Stimulated activated CD4-positive, alpha-beta T cell treated with anti-CD3 and anti-CD28 coated beads, Interleukin-2, amount 100 ng/mL, for 48 hours (primary cell): ENCODE results near the gene PRKAA1.

Source experiments
- DNase-seq, 2 donors: peaks; one replicate each; pipeline ENCODE4 v3.0.0-alpha.2; 2020

Gene PRKAA1

DNA sequence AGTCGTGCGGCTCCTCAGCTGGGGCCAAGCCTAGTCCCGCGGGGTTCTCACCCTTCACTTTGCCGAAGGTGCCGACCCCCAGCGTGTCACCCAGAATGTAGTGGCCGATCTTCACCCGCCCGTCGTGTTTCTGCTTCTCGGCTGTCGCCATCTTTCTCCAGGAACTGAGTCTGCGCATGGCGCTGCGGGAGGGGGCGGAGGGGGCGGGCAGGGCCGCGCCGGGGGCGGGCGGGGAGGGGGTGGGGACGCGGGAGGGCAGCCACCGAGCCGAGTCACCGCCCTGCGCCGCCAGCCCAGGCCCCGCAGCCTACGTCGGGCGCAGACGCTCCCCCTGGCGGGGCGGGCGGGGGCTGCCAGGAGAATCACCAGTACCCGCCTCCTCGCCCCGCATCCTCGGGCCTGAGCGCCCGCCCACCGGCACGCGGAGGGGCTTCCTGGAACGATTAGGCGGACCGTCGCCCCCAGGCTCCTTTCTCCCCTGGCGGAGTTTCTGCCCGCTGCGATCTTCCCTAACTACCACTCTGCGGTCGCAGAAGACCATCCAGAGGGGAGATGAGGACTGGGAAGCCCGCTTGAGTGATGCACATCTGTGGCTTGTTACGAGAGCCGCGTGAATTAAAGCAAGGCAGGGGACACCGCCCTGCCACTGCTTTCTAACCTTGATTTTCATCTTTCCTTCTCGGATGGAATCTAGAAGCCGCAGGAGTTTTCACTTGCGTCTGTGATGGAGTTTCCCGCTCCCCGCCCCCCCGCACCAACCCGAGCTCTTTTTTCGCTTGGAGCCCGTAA is at the start of gene PRKAA1:
PRKAA1 (minus strand) TSS at position 363 of the 789 bp plus-strand sequence; CDS start at position 178, 185 bp downstream.
- peak; percentile 79 to 81 for DNase-seq

DNA sequence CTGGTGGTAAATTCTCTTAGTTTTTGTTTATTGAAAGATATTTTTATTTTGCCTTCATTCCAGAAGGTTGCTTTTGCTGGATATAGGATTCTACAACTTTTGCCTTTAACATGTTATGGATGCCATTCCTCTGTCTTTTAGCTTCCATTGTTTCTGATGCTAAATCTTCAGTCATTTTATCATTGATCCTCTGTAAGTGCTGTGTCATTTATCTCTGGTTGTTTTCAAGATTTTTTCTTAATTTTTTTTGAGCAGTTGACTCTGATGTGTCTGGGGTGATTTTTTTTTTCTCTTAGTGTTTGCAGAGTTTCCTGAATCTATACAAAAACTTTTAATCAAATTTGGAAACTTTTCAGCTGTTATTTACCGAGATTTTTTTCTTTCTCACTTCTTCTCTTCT is 49.4 kb upstream of the PRKAA1 start:
- DNase-seq, result no peak

DNA sequence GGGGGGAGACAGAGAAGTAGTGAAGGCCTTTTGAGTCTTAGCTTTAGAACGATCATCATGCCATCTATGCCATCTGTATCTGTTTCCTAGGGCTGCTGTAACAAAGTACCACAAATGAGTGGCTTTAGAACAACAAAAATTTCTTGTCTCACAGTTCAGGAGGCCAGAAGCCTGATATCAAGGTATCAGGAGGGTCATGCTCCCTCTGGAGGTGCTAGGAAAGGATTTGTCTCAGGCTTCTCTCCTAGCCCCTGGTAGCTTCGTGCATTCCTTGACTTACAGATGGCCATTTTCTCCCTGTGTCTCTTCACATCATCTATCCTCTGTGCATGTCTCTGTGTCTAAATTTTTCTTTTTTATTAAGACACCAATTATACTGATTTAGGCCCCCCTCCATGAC is 48.2 kb upstream of the PRKAA1 start:
- DNase-seq, result no peak

DNA sequence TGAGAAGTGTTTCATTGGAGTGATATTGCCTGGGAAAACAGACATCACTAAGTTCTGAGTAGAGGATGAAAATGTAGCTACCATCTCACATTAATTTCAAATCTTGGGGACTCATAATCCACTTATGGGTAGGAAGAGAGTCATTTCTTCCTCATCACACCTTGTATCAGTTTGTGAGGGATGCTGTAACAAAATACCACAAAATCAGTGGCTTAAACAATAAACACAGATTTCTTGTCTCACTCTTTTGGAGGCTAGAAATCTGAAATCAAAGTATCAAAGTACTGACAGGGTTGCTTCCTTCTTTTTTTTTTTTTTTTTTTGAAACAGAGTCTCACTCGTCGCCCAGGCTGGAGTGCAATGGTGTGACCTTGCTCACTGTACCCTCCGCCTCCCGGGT is 46.4 kb upstream of the PRKAA1 start:
- DNase-seq, result no peak

DNA sequence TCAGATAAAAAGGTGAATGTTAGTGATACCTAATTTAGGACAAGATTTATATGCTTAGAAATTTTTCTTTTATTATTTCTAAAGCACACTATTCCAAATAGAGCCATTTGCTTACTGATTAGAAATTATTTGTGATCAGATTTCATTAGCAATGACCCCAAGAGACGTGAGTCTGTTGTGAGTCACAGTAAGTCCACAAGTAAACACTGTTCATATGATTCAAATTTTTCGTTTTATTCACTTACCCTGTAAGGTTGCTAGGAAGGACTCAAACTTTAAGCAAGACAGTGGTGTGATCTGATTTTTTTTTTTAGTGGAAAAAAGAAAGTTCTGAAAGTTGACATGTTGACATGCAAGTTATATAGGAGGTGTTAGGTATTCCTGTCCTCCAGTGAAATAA is 44.2 kb upstream of the PRKAA1 start:
- no peak for DNase-seq

DNA sequence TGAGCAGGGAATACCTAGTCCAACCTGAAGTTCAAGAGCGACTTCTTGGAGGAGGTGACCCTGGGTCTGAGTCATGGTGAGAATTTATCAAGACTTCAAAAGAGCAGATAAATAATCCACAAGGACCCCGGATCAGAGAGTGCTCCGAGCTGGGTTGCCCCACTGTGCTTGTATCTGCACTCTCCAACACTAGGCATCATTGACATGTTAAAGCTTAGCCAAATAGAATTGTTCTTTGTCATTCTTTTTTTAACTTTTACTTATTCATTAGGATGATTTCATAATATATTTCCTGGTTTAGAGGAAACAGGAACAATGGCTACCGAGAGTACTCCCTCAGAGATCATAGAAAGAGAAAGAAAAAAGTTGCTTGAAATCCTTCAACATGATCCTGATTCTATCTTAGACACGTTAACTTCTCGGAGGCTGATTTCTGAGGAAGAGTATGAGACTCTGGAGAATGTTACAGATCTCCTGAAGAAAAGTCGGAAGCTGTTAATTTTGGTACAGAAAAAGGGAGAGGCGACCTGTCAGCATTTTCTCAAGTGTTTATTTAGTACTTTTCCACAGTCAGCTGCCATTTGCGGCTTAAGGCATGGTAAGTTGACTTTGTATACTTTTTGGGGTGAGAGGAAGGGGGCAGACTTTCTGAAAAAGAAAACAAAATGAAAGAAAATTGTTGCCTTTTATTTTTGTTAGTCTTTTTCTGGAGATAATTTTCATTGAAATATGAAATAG is 43.1 kb upstream of the PRKAA1 start, which contains the start of gene CARD6:
CARD6 (plus strand) TSS at position 300 of the 738 bp plus-strand sequence; CDS start at position 316, 16 bp downstream.
- no peak for DNase-seq

DNA sequence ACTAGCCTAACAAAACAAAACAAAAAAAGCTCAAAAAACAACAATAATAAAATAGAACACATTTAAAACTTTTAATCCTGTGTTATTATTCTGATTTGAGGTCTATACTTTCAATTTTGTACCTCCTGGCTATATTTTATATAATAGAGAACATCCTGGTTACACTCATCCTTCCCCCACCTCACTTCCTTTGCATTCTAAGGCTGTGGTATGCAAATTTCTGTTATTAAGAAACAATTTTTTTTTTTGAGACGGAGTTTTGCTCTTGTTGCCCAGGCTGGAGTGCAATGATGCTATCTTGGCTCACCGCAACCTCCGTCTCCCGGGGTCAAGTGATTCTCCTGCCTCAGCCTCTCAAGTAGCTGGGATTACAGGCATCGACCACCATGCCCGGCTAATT is 39.9 kb upstream of the PRKAA1 start:
- DNase-seq, result no peak

DNA sequence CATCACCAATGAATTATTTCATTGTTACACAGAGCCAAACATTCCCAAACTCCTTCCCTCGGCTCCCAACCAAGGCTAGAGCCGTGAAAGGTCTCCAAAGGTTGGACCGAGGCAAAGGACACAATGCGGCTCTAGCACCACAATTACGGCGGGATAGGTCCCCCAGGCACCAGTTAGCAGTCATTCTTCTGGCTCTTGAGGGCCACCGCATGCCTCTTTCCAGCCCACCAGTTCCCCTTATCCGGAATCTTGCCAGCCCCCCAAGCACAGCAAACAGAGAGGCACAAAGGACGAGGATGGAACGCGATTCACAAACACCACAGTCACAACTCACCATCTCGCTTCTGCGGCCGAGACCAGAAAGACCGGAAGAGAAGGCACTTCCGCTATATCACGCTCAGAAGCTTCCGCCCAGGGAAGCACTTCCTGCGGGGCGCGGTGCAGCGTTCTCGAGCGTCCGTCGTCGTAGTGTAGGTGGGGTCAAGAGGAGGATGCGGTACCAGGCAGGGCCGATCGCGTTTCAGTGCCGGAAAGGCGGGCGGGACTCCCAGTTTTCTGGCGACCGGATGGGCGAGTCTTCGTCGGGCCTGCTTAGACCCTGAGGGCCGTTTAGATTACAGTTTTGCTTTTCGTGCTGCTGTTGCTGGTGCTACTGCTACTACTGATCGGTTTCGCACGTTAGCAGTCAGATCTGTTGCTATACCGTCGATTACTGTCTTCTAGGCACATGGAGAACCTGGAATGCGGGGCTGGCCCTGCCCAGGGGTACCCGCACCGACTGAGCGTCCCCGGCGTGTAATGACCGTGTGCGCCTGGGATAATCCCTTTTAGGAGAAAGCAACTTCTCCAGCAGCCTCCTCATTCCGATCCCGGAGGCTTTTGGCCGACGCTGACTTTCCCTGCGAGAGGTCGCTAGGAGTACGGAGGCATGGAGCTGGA is 36.9 kb upstream of the PRKAA1 start, which contains the start of gene RPL37:
RPL37 (minus strand) TSS at position 374 of the 939 bp plus-strand sequence; CDS start at position 337, 37 bp downstream.
- DNase-seq, result peak; percentile 83 to 86

DNA sequence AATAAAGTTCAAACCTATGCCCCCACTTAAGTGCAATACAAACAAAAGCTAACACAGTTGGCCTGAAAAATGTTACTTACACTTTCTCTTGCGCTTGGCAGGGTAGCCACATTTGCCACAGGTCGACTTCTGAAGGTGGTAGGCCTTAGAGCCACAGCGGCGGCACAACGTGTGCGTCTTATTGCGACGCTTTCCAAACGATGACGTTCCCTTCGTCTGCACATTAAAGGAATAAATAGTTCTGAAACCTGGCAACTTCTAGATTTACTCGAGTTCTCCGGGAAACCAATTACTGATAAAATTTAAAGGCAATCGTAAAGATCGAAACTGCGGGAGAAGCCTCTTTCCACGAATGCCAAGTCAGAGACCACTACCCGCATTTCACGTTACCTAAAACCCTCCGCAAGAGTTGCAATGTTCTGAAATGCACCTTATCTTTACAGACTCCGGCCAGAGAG is 36.2 kb upstream of the PRKAA1 start:
- no peak for DNase-seq

DNA sequence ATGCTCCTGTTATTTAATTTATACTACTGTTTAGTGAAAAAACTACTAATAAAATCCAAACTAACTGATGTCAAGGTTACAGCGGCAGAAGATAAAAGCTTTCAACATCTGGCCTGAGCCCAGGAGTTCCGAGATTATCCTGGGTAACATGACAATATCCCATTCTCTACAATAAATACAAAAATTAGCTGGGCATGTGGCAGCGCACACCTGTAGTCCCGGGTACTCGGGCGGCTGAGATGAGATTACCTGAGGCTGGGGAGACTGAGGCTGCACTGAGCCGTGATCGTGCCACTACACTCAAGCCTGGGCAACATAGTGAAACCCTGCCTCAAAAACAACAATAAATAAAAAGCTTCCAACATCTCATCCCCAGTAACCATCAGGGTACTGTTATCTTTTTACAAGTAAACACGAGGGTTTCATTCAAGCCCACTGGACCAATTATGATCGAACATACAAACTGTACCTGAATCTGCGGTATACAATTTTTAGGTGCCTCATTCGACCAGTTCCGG is 35.6 kb upstream of the PRKAA1 start:
- no peak for DNase-seq

DNA sequence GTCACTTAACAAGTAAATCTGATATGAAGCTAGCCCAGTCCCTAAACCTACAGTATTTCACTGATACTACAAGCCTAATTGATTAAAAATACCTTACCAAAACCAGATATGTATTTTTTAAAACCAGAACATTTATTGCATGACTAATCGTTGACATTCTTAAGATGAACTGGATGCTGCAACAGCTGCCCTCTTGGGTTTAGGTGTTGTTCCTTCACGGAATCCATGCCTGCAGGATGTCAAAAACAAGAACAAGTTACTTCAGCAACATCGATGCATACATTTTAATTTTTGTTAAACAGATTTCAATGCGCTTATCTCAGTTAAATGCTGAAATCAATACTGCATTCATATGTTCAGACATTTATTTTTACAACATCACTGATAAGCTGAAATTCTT is 34.2 kb upstream of the PRKAA1 start:
- no peak for DNase-seq

DNA sequence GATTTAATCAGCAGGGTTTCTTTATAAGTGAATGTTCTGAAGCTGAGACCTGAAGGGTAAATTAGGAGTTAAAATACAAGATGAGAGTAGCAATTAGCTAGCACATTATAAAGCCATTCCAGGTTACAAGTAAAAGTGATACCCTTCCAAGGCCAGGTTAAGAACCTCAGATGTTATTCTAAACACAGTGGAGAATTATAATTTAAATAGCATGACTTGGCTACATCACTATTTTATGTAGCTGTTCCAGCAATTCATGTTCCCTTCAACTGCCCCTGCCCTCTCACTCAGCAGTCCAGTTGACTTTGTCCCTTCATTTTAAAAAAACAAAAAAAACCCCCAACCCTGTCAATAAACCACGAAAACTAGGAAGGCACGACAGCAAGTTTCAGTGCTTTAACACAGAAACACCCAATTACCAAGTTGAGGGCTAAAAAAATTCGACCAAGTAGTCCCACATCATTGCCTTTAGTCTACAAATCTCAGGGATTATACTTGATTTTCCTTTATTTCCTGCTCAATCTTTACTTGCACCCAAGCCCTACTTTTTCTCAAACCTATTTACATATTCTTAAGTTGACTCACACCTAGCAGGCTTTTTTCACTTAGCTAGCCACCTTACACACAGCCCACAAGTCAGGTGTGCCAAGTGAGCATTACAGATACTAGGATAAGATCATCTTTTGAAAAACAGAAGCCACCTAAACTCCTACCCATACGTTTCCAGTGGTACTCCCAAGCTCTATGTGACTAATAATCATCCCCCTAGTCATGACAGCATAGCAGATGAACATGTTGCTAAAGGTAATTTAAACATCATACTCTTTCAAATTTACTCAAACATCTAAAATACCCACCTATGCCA is 33.4 kb upstream of the PRKAA1 start:
- no peak for DNase-seq

DNA sequence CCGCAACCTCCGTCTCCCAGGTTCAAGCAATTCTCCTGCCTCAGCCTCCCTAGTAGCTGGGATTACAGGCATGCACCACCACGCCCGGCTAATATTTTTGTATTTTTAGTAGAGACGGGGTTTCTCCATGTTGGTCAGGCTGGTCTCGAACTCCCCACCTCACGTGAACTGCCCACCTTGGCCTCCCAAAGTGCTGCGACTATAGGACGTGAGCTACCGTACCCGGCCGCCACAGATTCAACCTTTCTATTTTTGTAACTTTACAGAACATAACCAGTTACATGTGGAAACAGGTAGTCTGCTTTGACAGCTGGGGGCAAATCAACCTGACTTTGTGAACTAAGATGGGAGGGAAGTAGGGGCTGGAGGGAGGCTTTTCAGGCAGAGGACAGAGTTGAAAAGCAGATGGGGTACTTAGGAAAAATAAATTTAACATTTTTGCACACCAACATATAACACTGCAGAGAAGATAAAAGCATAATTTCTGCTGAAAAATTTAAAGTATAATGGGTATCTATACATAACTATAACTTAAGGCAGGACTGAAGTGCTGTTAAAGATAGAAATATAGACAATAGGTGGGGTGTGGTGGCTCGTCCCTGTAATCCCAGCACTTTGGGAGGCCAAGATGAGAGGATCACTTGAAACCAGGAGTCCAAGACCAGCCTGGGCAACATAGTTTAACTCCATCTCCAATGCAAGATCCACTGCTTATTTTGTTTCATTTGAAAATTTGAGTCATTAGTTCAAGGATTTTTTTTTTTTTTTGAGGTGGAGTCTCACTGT is 31.8 kb upstream of the PRKAA1 start:
- DNase-seq, result no peak

DNA sequence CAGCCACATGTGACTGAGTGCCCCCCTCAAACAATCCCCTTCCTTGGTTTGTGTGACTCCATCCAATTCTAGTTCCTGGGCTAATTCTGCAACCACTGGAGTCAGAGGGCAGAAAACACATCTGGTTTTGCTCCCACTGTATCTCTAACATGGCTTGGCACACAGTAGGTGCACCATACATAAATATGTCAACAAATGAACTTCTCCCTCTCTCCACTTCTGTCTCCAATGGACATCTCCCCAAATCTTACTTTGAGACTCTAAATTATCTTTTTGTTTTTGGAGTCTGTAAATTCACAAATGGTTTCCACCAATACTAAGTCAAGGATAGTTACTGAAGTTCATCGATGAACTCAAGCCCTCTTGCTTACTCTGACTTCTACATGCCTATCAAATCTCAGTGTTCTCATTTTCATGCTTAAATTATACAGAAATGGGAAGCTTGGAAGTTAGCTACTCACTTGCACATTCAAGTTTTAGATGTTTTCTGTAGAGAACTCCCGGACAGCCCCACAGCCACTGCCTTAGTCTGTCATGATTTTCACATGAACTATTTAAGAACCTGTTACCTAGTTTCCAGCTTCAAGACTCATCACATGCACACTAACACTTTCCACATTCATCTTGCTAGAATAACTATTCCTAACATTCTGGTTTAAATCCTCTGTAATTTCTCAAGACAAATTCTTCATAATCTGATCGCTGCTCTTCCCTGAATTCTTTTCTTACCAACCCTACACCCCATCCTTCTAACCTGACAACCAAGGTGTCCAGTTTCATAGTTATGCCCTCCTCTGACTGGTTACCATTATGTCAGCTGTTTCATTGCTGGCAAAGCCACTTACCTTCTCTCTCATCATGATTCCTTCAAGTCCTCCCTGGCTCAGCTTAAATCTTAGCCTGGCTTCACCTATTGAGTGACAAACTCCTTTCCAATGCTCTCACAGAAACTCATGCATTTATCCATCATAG is 30.8 kb upstream of the PRKAA1 start:
- no peak for DNase-seq

DNA sequence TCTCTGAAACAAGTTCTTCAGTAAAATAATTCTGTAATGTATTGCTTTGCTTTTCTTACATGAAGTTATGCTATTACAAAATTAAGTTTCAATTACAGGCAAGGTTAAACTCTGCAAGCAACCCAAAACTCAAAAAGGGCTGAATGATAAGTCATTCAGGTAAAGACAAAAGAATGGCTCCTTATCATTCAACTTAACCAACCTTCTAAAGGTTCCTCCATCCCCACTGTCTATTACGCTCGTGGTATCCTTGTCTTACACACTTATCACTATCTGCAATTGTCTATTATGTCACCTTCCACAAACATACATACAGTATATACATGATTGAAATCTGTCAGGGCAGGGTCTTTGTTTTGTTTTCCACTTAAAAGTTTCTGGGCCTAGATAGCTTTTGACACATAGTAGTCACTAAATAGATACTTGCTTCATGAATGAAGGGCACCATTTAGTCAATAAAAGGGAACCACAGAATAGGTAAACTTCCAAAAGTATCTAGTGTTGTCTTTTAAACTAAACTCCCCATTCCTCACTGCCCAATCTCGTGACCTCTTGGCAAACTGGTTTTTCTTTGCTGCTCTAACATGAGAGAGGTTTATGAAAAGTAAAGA is 30.0 kb upstream of the PRKAA1 start:
- DNase-seq, result no peak

DNA sequence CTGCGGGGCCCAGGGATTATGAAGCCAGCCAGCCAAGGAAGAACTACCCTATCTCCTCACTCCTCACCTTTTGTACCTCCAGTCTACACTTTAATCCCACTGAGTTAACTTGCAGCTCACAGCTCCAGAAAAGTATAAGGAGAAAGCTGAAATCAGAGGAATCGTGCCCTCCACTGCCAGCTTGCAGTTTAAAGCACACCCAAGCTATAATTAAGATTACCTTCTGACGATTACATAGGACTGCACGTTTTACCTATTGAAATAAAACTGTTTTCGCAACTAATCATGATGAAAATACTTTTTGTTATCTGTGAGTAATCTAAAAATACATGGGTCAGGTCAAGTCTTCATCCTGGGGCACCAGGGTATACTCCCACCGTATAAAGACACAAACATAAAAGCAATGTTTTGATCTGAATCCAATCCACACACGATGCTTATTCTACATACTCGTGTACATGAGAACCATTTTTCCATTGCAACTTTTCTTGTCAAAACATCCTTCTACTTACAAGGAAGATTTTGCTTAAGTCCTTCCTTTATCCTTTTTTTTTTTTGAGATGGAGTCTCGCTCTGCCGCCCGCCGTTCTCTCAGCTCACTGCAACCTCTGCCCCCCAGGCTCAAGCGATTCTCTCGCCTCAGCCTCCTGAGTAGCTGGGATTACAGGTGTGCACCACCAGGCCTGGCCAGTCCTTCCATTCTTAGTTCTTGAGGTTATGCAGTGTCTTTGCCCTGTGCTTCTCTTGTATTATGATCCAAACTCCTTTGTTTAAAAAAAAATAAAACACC is 29.2 kb upstream of the PRKAA1 start:
- DNase-seq, result no peak

DNA sequence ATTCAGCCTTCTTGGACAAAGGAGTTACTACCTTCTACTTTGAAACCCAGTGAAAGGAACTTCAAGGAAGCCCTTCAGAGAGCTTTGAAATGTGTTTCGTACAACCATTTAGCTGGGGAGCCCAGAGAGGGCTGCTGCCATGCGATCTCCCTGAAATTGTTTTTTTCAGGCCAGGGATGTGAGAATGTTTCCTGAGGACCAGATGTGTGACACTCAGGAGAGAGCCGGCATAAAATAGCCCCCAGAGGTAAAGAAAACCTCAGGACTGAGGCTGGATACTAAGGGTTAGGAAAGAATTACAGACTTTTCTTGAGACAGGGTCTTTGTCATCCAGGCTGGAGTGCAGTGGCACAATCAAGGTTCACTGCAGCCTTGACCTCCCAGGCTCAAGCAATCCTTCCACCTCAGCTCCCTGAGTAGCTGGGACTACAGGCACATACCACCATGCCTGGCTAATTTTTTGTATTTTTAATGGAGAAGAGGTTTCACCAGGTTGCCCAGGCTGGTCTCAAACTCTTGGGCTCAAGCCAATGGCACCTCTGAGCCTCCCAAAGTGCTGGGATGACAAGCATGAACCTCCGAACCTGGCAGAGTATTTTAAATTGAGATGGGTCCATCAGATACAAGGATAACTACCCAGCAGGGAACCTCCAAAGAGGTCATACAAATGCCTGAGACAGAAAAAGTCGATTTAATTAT is 28.5 kb upstream of the PRKAA1 start:
- no peak for DNase-seq
